Left lung (tissue), 10 donors: ENCODE data around the gene SRA1. TPM values are rescaled to one million over a fixed set of nuclear protein-coding genes. Genes with fewer than 3 reads are reported as not detected.
A peak's percentile ranks its signal among the peaks of the same experiment; 100 is the strongest.
"Not testable (repeated sequence)": the region's sequence is repeated elsewhere in the genome, so short reads cannot be mapped to it uniquely, and the experiment has no call there.

ENCODE experiments used
- ATAC-seq: fragments of 200-7000 bp; cut with Tn5 transposase; one replicate; pipeline ENCODE4 v1.9.1; 2020; ENCODE audit warnings: moderate library complexity
- DNase-seq, 4 donors: peaks; one replicate each; pipeline ENCODE4 v3.0.0-alpha.2; 2013 to 2020
- H3K27ac ChIP-seq, 2 donors: fragments of 200-600 bp; sonication (generic) in 1 of 2; one replicate each; pipeline versions ENCODE4 v1.5.0 to v1.8.0; 2020 to 2021
- H3K27me3 ChIP-seq, 2 donors: fragments of 200-600 bp; sonication (generic) in 1 of 2; one replicate each; pipeline versions ENCODE4 v1.5.0 to v1.8.0; 2020 to 2021
- H3K36me3 ChIP-seq, 2 donors: fragments of 200-600 bp; sonication (generic) in 1 of 2; one replicate each; pipeline versions ENCODE4 v1.5.0 to v1.8.0; 2020 to 2021
- H3K4me1 ChIP-seq, 2 donors: fragments of 200-600 bp; one replicate each; pipeline ENCODE4 v1.8.0; 2021
- H3K4me3 ChIP-seq, 2 donors: fragments of 200-600 bp; sonication (generic) in 1 of 2; one replicate each; pipeline versions ENCODE4 v1.5.0 to v1.8.0; 2020 to 2021; ENCODE audit warnings: mild to moderate bottlenecking in 1 of 2
- H3K9me3 ChIP-seq, 2 donors: fragments of 200-600 bp; sonication (generic) in 1 of 2; one replicate each; pipeline versions ENCODE4 v1.5.0 to v1.8.0; 2020 to 2021
- CTCF ChIP-seq, 2 donors: fragments of 200-600 bp; sonication (generic) in 1 of 2; IDR thresholded peaks; one replicate each; pipeline versions ENCODE4 v1.5.0 to v1.8.0; 2021; ENCODE audit warnings: antibody characterized with exemption in 2 of 2
- intact Hi-C, 2 donors: fragments of 100-400 bp; cut with DNase I; formaldehyde crosslinking; loops; one replicate each; pipeline versions ENCODE4 v1.11.2 to v1.14.2; 2022
- polyA plus RNA-seq, 6 donors: library from polyadenylated mRNA; unstranded; fragments of 120-200 nt; gene quantifications; one replicate each; pipeline ENCODE4 v1.2.1, GENCODE V29; 2013; ENCODE audit not compliant: insufficient read length in 6 of 6
- total RNA-seq, 2 donors: library from RNA; stranded (reverse); fragmentation: NEBNext Ultra II Directional; extraction: Animal tissue kit (Norgen Biotek cat#: 25700); gene quantifications; one replicate each; pipeline ENCODE4 v1.2.1, GENCODE V29; 2021
- donor health status: DM: no; HTN: yes; CAD: no.
- donor health status: DM: no; HTN: no; CAD: no.

Gene SRA1
- total and polyA plus RNA-seq, 8 donors: 20.2 to 36.2 (median 23.6) TPM

- peaks cover 3 to 56% of the 10 kb centered on the region in 2 donors for H3K4me1 ChIP-seq
- no peak overlapping the region for H3K4me3 ChIP-seq
- no peaks in the 10 kb centered on the region for H3K9me3 ChIP-seq
- TF ChIP-seq CTCF (IDR thresholded peaks at IDR 0.05): no peak
- H3K36me3 ChIP-seq: no peaks in the 10 kb centered on the region
- intact Hi-C loops: no loop called here
- H3K27ac ChIP-seq: no peak overlapping the region
- DNase-seq (no peak), ATAC-seq (no peak)
- no peaks in the 10 kb centered on the region for H3K27me3 ChIP-seq
These were observed 30.2 kb upstream of the SRA1 start for GRCh38 chr5:140587495-140587894.

GRCh38 chr5:140579188-140579747, 22.0 kb upstream of the SRA1 start:
- not testable (repeated sequence) for H3K27ac ChIP-seq, H3K36me3 ChIP-seq, ATAC-seq, H3K27me3 ChIP-seq, H3K4me3 ChIP-seq, H3K9me3 ChIP-seq, DNase-seq
- H3K4me1 ChIP-seq: peaks cover 0 to 36% of the 10 kb centered on the region in 2 donors
- intact Hi-C loops: loop anchor here in 1 of 2 donors (10.0 kb wide), 1 partner anchor 56 kb away; the partner anchor contains the start of genes CD14 and TMCO6

GRCh38 chr5:140576776-140577201, 19.5 kb upstream of the SRA1 start:
- H3K27me3 ChIP-seq: no peaks in the 10 kb centered on the region
- DNase-seq (no peak), ATAC-seq (peak; percentile 31)
- H3K36me3 ChIP-seq: peaks cover 0 to 5% of the 10 kb centered on the region in 2 donors
- H3K4me1 ChIP-seq: peaks cover 0 to 41% of the 10 kb centered on the region in 2 donors
- H3K4me3 ChIP-seq: no peak overlapping the region
- TF ChIP-seq CTCF (IDR thresholded peaks at IDR 0.05): no peak
- peak overlapping the region; percentile 62 to 77 for H3K27ac ChIP-seq
- intact Hi-C loops: loop anchor here in 1 of 2 donors (10.0 kb wide), 1 partner anchor 58 kb away; the partner anchor contains the start of genes CD14 and TMCO6
- H3K9me3 ChIP-seq: no peaks in the 10 kb centered on the region

GRCh38 chr5:140575309-140575708, 18.0 kb upstream of the SRA1 start:
- Histone ChIP-seq H3K36me3 (peaks cover 0 to 6% of the 10 kb centered on the region in 2 donors), H3K9me3 (no peaks in the 10 kb centered on the region), H3K4me3 (no peak overlapping the region), H3K27me3 (no peaks in the 10 kb centered on the region), H3K4me1 (peaks cover 0 to 36% of the 10 kb centered on the region in 2 donors), H3K27ac (no peak overlapping the region)
- intact Hi-C loops: loop anchor here in 1 of 2 donors (10.0 kb wide), 1 partner anchor 59 kb away; the partner anchor contains the start of genes CD14 and TMCO6
- ATAC-seq (peak; percentile 85), DNase-seq (peak in 1 of 4 donors; percentile 82)
- TF ChIP-seq CTCF (IDR thresholded peaks at IDR 0.05): peak; percentile 38 to 67

- DNase-seq: no peak
- peaks cover 0 to 10% of the 10 kb centered on the region in 2 donors for H3K36me3 ChIP-seq
- H3K4me1 ChIP-seq: peaks cover 4 to 47% of the 10 kb centered on the region in 2 donors
- TF ChIP-seq CTCF (IDR thresholded peaks at IDR 0.05): no peak
- intact Hi-C loops: loop anchor here in 1 of 2 donors (10.0 kb wide), 1 partner anchor 61 kb away; the partner anchor contains the start of genes CD14 and TMCO6
- H3K27ac ChIP-seq: no peak overlapping the region
- ATAC-seq: peak; percentile 66
- H3K9me3 ChIP-seq: no peaks in the 10 kb centered on the region
- no peaks in the 10 kb centered on the region for H3K27me3 ChIP-seq
- H3K4me3 ChIP-seq: no peak overlapping the region
These were observed 16.9 kb upstream of the SRA1 start for GRCh38 chr5:140574165-140574564.
